BJ (cell line): ENCODE data around the gene RBMX. TPM values are rescaled to one million over a fixed set of nuclear protein-coding genes. Genes with fewer than 3 reads are reported as not detected.

Experiments
- CTCF ChIA-PET: fragments of 350-600 bp; formaldehyde crosslinking; extraction: SDS; loops from one replicate; lab custom pipeline; 2021; ENCODE audit warnings: antibody characterized with exemption, inconsistent platforms; lab: Yijun Ruan, JAX
- POLR2A ChIA-PET: fragments of 300-600 bp; sonication (Branson Sonifier 250); formaldehyde crosslinking; extraction: SDS; loops from one replicate; lab custom pipeline; 2021; ENCODE audit warnings: antibody characterized with exemption; lab: Charles Lee
- DNase-seq: peaks from one replicate; pipeline ENCODE4 v3.0.0-alpha.2; 2011; ENCODE audit warnings: low read depth
- H3K27me3 ChIP-seq: 2 replicates; pipeline ENCODE4 v1.6.0; 2011; ENCODE audit warnings: low read length; ENCODE audit not compliant: control insufficient read depth, insufficient read depth
- H3K36me3 ChIP-seq: 2 replicates; pipeline ENCODE4 v1.5.1; 2011; ENCODE audit warnings: low read length; ENCODE audit not compliant: control insufficient read depth, insufficient read depth
- H3K4me3 ChIP-seq: 2 replicates; pipeline ENCODE4 v1.5.1; 2011; ENCODE audit warnings: low read depth, mild to moderate bottlenecking, control low read depth, low read length
- CTCF ChIP-seq: IDR thresholded peaks from 2 replicates; pipeline ENCODE4 v1.5.1; 2011; ENCODE audit warnings: low read depth, mild to moderate bottlenecking, control low read depth, inconsistent platforms, low read length, moderate library complexity; ENCODE audit not compliant: insufficient read depth
- polyA plus RNA-seq: library from polyadenylated mRNA; depleted of rRNA; stranded (reverse); fragments of >200 nt; gene quantifications from 2 replicates; pipeline ENCODE4 v1.2.3, GENCODE V29; 2011

The RBMX gene
- polyA plus RNA-seq, 1 experiment, result 73.5 TPM

- no peak overlapping the region for H3K4me3 ChIP-seq
- H3K27me3 ChIP-seq, result no peaks in the 10 kb centered on the region
- ChIA-PET CTCF (no interaction called here), POLR2A (no interaction called here)
- no peak for TF ChIP-seq CTCF
- DNase-seq, result no peak
- no peaks in the 10 kb centered on the region; the same call in 1 of the 2 replicates for H3K36me3 ChIP-seq
Observed at GRCh38 chrX:136858007-136858756, 22.3 kb downstream of the RBMX start.

GRCh38 chrX:136856551-136856950 lies 24.0 kb downstream of the RBMX start:
- no peak for TF ChIP-seq CTCF
- H3K36me3 ChIP-seq, result no peaks in the 10 kb centered on the region
- CTCF ChIA-PET, result no interaction called here

GRCh38 chrX:136856050-136856449 lies 24.5 kb downstream of the RBMX start:
- no peaks in the 10 kb centered on the region for H3K27me3 ChIP-seq
- DNase-seq, result no peak
- no peaks in the 10 kb centered on the region for H3K36me3 ChIP-seq
- no peak overlapping the region for H3K4me3 ChIP-seq
- ChIA-PET CTCF (no interaction called here), POLR2A (no interaction called here)
- TF ChIP-seq CTCF, result no peak

More at GRCh38 chrX:136856551-136856950, 24.0 kb downstream of the RBMX start:
- Histone ChIP-seq H3K4me3 (no peak overlapping the region), H3K27me3 (no peaks in the 10 kb centered on the region)
- DNase-seq, result no peak
- POLR2A ChIA-PET, result no interaction called here

GRCh38 chrX:136851526-136851925 lies 29.0 kb downstream of the RBMX start:
- DNase-seq, result no peak
- H3K4me3 ChIP-seq, result no peak overlapping the region
- H3K36me3 ChIP-seq, result no peaks in the 10 kb centered on the region
- no peak for TF ChIP-seq CTCF
- no peaks in the 10 kb centered on the region for H3K27me3 ChIP-seq
- CTCF ChIA-PET, result interaction anchor here (0.6 kb wide), 1 partner anchor 76 kb away, joined by 3 read pairs; no protein-coding TSS in a partner anchor
- POLR2A ChIA-PET, result no interaction called here

- CTCF ChIA-PET, result interaction anchor here (0.6 kb wide), 1 partner anchor 77 kb away, joined by 3 read pairs; no protein-coding TSS in a partner anchor
- Histone ChIP-seq H3K4me3 (no peak overlapping the region), H3K27me3 (no peaks in the 10 kb centered on the region), H3K36me3 (no peaks in the 10 kb centered on the region)
- no peak for DNase-seq
- POLR2A ChIA-PET, result no interaction called here
- TF ChIP-seq CTCF, result no peak
Observed at GRCh38 chrX:136850441-136851175, 29.9 kb downstream of the RBMX start.
